Measurements from ENCODE around the gene MIB1.

Gene MIB1

DNA sequence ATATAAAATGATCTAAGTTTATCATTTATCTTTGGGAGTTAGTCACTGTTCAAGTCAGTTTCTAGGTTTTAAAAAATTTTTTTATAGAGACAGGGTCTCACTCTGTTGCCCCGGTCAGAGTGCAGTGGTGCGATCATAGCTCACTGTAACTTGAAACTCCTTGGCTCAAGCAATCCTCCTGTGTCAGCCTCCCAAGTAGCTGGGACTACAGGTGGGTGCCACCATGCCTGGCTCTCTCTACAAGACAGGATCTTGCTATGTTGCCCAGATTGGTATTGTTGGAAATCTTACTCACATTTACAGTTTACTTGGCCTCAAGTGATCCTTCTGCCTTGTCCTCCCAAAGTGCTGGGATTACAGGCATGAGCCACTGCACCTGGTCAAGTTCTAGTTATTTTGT, 74.5 kb downstream of the MIB1 start:
- no peak for DNase-seq (ENCODE audit: low read depth in 1 of 2, low spot score in 1 of 2)

DNA sequence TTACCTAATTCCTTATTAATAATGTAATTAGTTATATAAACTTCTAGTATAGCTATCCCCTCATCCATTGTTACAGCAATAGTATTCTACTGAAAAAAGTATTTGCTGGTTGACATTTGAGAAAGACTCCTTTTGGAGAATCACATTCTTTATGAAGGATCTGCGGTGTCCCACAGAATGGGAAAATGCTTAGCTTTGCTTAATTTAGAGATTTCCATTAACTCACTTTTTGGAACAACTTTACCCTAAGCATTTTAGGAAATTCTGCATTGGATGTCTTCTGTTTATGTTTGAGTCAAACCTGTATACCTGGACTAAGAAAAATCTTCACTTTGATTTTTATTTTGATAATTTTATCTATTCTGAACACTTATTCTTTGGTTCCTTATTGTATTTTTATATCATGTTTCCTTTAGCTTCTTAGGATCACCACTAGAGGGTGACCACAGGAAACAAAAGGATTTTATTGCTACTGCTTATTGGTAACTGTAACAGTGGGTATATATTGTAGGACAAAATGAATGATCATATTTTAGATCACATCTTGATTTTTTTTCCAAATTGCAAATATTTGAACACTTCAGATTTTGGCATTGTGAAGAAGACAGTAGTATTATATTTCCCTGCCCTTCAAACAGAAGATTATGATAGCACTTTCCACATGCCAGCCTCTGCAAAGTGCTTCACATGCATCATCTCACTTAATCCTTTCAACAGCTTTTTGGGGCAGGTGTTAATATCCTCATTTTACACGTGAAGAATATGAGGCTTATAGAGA, 79.6 kb downstream of the MIB1 start:
- DNase-seq (ENCODE audit: low read depth in 1 of 2, low spot score in 1 of 2): no peak

DNA sequence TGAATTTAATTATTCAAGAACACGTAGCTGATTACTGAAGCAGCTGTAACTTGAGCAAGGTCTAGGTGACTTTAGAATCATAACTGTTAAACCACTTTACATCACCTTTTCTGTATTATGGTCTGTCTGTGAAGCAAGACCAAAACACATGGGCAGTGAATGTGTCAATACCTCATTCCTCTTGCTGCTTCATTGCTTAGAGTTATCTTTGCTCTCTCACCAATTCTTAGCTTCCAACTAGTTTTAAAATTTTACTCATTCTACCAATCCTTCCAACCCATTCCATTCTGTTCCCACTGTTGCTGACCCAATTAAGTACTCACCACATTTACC, 80.2 kb downstream of the MIB1 start:
- no peak for DNase-seq (ENCODE audit: low read depth in 1 of 2, low spot score in 1 of 2)

DNA sequence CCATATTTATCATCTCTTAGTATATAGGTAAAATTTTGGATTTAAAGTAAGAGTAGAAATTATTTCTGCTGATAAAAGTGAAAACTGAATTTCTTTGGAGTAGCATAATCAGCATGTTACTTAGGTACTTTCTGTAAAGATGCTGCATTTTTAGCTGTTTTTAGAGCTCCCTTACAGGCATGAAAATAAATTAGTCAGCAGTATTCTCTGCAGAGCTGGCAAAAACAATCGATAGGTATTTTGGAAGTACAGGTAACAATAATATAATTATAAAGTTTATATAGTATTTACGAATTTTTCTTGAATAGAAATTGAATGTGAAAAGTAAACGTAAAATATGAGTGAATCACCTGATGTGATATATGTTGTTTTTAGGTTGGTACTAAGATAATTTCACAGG, 83.3 kb downstream of the MIB1 start:
- DNase-seq (ENCODE audit: low read depth in 1 of 2, low spot score in 1 of 2): no peak

DNA sequence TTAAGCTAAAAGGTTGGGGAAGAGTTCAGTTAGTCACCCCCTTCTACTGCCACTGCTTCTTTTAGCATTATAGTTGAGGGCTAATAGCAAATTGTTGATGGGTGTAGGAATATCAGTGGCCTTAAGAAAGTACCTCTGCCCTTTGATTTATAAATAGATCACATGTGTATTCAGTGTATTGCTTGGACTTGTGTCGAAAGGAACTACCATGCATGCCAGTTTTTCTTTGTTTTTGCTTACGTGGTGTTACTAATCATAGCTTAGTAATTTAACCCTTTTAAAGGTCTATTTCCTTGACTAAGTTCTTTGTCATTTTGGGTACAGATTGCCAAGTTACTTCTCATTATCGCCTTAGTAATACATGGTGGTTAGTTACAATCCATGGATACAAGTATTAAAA, 85.6 kb downstream of the MIB1 start:
- no peak for DNase-seq (ENCODE audit: low read depth in 1 of 2, low spot score in 1 of 2)

DNA sequence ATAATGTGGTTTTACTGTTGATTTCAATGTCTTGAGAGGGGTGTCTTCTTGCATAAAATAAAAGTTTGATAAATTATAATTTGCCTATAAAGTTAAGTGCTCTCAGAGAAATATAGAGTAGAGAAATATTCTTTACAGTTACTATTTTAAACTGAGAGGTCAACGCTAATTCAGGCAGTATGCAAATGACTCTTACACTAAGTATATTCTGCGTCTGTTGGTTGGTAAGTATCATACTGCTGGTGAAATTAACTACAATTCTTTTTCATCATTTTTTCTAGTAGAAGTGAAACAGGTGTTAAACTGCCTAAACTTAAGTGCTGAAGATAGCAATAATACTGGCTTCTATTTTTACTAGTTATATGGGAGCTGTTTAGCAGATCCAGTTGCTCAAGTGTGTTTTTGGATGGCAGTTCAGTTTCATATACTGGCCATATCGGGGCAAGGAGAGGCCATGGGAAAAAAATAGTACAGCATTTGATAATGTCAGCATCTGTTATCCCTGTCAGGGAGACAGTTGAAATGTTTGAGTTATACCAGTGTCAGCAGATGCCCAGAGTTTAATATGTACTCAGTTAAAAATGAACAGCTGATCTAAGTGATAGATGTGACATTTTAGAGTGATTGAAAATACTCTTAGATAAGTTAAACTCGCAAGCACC, 86.2 kb downstream of the MIB1 start:
- DNase-seq (ENCODE audit: low read depth in 1 of 2, low spot score in 1 of 2): no peak

DNA sequence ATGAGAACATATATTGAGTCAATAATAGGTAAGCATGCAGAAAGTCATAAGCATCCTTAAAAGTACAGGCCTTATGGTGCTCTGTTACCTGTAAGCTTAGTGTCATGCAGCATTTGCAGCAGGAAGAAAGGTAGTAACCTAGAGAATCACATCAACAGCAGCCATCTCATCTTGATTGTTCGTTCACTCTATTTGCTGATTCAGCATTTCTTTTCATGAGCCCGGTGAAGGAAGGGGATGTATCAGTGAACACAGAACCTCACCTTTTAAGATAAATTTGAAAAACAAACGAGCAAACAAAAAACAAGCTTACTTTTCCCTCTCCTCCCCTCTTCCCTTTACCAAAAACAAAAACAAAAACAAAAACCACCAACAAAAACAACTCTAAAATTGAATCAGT, 89.9 kb downstream of the MIB1 start:
- no peak for DNase-seq (ENCODE audit: low read depth in 1 of 2, low spot score in 1 of 2)

DNA sequence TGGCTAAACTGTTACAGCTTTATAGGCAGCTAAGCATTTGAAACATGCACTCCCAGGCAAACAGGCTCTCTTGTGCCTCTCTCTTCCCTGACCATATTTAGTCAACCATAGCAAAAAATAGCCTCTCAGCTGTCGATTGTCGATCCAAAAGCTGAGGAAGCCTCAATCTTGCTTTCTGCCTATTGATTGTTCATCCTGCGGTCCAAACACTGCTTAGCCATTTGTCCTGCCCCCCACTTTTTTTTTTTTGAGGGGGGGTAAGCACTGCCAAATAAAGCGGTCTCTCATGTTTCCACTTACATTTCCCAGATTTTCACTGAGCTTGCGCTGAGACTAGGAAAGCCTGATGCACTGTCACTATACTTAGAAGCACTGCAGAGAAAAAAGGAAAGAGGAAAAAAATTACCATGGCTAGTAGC, 90.8 kb downstream of the MIB1 start:
- DNase-seq (ENCODE audit: low read depth in 1 of 2, low spot score in 1 of 2): no peak

DNA sequence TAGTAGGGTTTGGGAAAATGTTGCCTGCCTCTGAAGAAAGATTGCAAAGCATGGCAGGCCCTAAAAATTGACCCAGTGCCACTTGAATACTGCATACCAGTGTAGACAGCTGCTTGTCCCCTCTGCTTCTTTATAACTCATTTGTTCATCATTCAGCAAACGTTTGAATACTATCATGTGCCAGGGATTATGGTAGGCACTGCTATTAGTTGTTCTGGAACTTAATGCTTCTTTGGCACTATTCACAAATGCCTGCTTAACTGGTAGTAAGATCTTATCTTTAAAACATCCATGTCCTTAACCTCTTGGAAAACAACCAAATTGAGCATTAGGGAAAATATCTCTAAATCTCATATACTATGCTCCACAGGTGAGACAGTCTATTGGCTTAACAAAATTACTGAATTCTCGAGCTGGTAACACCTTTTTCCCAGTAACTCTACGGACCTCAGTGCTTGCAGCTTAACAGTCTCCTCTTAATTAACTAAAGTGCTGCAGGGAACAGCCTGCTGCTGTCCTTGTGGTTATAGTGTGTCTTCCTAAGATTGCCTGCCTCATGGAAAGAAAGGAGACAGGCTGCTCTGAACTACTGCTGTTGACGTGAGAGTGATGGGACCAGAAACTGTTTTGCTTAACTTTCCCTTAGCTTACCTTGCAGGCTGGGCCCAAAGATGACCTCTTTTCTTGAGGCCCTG, 93.2 kb downstream of the MIB1 start:
- no peak for DNase-seq (ENCODE audit: low read depth in 1 of 2, low spot score in 1 of 2)

DNA sequence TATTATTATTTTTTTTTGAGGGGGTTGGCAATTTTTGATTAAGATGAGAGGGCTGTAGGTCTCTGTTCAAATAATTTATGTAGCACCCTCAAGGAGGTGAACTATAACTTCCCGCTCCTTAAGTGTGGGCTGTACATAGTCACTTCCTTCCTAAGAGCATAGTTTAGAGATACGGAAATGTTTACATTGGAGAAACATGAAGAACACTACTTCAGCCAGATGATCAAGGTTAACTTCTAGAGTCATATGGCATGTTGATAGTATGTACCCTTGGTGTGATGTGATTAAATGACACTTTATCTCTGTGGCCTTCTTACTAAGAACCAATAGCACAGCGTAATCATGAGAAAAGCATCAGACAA, 93.7 kb downstream of the MIB1 start:
- no peak for DNase-seq (ENCODE audit: low read depth in 1 of 2, low spot score in 1 of 2)

DNA sequence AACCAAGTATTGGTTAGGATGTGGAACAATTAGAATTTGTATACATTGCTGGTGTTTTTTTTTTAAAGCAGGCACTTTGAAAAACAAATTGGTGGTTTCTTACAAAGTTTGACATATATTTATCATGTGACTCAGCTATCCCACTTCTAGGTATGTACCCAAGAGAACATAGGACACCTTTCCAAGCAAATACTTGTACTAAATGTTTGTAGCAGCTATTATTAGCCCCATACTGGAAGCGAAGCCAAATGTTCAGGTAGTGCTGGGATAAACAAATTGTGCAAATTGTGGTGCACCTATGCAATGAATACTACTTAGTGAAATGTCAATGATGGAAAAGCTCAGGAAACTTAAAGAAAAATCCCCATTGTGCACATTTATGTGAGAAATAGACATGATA, 101.0 kb downstream of the MIB1 start:
- no peak for DNase-seq (ENCODE audit: low read depth in 1 of 2, low spot score in 1 of 2)

DNA sequence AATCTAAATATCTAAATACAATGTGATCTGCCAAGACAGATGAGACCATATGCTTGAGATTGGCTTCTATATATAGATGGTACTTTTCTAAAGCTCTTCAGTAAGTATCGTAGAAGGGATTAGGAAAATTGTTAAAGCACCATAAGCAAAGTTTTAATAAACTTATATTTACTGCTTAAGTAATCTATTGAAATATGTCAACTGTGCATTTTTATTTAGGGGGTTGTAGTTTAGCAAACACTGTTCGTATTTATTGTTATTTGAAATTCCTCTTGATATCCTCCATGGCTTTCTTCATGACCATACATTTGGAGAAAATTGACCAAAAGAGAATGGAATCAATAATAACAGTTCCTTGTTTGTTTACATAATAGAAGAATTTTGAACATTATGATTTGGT, 102.7 kb downstream of the MIB1 start:
- DNase-seq (ENCODE audit: low read depth in 1 of 2, low spot score in 1 of 2): no peak

DNA sequence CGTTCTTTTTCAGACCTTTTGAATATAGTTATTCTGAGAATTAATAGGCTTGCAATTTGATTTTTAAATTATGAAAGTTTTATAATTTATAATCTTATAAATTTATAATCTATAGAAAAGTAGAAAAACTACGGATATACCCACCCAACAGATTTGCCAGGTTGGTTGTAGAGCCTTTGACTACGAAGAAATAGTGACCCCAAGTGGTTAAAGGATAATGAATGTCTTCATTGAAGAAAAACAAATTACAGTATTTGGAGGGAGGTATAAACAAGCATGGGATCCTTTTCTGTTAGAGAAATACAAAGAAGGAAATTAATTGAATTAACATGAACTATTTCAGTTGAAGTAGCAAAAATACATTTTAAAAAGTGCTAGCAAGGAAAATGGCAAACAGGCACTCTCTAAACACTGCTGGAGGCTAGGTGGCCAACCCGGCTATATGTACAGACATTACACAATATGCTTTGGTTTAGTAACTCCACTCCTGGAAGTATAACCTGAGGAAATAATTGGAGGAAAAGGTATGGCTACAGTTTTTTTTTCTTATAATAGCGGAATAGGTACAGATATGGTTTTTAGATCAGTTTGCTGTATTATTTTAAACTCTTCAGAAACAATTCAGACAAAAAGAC, 110.9 kb downstream of the MIB1 start:
- no peak for DNase-seq (ENCODE audit: low read depth in 1 of 2, low spot score in 1 of 2)

DNA sequence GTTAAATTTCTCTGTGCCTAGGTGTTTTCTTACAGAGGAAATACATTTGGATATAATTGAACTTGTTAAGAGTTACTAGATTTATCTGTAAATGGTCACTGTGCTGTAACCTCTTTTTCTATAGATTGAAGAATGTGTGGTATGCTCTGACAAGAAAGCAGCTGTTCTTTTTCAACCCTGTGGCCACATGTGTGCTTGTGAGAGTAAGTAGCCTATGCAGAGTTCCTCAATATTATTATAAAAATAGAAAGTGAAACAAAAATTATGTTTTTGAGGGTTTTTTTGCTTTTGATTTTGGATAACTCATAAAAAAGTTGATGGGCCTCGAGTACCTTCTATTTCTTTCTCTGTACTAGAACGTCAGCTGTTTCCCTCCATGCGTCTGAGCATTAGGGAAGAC, 112.4 kb downstream of the MIB1 start:
- no peak for DNase-seq (ENCODE audit: low read depth in 1 of 2, low spot score in 1 of 2)

DNA sequence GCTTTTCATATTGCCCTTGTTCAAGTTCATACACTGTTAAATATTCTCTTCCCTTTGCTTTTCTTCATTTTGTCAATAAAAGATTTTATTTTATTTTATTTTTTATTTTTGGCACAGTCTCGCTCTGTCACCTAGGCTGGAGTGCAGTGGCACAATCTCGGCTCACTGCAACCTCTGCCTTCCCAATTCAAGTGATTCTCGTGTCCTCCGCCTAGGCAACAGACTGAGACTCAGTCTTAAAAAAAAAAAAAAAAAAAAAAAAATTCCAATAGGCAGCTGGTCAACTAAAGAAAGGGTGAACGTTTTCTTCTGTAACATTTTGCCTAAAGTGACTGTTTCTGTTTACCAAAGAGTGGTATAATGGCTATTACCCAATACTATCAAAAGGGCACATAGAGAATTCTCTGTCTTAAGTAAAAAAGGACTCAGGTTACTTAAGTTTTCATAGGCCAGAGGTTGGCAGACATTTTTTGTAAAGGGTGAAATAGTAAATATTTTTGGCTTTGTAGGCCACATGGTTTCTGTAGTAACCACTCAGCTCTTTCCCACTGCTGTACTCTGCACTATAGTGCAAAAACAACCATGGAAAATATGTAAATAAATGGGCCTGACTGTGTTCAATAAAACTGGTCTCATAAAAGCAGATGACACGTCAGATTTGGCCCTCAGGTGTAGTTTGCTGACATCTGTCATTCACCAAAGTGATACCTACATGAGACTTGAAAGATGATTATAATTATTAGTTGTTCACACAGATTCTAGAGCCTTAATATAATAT, 113.4 kb downstream of the MIB1 start:
- DNase-seq (ENCODE audit: low read depth in 1 of 2, low spot score in 1 of 2): no peak

DNA sequence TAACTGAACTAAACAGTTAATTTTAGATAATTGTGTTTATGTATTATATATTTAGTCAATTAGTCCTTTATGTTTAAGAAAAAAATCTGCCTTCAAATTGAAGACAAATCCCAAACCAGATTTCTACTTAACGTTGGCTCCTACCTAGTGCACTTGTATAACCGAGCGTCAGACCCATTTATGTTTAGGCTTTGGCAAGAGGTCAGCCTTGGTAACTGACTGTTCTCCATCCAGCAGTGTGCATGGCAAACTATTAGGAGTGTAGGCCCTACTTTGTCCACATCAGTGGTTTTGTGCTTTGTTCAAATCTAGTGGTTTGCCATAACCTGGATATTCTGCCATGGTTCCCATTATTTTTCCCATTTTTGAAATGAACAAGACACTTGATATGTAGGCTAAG, 114.8 kb downstream of the MIB1 start:
- DNase-seq (ENCODE audit: low read depth in 1 of 2, low spot score in 1 of 2): no peak

DNA sequence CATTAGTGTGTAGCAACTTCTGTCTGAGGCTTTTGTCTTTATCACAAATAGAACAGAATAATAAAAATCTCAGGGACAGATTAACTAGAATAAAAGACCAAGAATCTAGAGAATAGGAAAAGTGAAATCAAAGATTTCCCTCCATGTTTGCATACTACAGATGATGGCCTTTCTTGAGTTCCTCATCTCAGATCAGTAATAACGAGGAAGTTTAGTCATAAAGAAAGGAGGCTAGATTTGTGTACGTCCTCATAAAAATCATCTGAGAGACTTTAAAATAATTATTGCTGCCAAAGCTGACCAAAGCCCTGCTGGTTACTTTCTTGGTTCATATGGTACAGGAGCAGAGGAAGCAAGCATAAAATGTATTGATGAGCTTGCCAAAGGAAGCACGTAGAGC, 117.3 kb downstream of the MIB1 start:
- no peak for DNase-seq (ENCODE audit: low read depth in 1 of 2, low spot score in 1 of 2)

DNA sequence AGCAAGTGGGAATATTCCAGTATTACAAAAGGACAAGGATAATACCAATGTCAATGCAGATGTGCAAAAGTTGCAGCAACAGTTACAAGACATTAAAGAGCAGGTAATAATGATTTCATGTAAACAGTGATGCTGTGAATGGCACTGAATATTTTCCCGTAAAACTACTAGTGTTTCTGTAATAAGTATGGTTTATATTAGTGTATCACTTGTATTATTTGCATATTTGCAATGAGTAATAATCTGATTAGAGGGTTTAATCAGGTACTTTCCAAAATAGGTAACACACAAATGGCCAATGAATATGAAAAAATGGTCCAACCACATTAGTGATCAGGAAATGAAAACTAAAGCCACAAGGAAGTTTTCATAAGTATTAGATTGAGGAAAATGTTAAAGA, 118.0 kb downstream of the MIB1 start:
- DNase-seq (ENCODE audit: low read depth in 1 of 2, low spot score in 1 of 2): no peak

DNA sequence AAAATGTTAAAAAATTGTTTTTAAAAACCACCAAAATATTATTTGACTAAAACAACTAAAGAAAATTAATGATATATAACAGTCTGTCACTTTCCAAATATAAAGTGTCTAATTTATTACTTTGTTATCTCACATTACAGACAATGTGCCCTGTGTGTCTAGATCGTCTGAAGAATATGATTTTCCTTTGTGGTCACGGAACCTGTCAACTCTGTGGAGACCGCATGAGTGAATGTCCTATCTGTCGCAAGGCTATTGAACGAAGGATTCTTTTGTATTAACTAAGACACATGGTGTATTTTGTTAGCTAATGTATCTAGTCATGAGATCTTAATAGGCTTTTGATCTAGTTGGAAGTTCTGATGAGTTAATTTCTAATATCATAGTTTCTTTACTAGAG, 123.8 kb downstream of the MIB1 start:
- DNase-seq (ENCODE audit: low read depth in 1 of 2, low spot score in 1 of 2): no peak

DNA sequence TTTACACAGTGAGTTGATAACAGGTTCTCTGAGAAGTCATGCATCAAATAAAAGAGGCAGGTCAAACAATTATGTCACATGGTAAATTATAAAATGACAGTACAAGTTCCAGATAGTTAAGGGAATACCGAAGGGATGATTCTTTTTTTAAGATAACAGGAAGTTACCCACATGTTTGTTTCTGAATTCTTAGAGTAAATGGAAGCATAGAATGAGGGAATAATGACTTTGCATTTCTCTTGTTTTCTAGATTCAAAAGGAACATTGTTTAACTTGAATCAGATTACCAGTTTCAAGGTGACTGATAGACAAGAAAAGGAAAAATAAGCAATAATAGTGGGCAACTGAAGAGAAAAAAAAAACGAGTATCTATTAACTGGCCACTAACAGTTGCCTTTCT, 124.5 kb downstream of the MIB1 start:
- no peak for DNase-seq (ENCODE audit: low read depth in 1 of 2, low spot score in 1 of 2)

DNA sequence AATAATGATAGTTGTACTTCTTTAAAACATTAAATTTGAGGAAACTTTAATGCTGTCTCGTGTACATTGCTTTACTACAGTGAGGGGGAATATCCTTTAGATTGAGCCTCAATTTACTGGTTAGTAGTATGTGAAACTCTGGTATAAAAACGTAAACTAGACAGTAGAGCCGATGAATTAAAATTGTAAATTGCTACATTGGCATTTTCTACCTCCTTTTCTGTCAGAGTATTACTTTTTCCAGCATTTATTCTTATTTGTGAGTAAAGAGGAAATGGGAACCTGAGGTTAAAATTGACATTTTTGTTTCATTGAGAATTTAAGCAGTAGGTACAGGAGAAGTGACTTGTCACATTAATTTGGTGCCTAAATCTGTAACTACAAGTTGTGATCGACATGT, 128.2 kb downstream of the MIB1 start:
- DNase-seq (ENCODE audit: low read depth in 1 of 2, low spot score in 1 of 2): no peak

Data from stimulated activated CD4-positive, alpha-beta T cell treated with anti-CD3 and anti-CD28 coated beads, Interleukin-15, amount 100 ng/mL, for 1 hour (primary cell).